GM18502 (cell line): ENCODE results near the gene IGSF6.
"Not testable (repeated sequence)": the region's sequence is repeated elsewhere in the genome, so short reads cannot be mapped to it uniquely, and the experiment has no call there.

Source experiments
- ATAC-seq: cut with Tn5 transposase; IDR thresholded peaks from one replicate; pipeline ENCODE4 v1.9.1; 2021; ENCODE audit warnings: mild to moderate bottlenecking; ENCODE audit not compliant: unreplicated experiment, poor library complexity

Gene IGSF6

DNA sequence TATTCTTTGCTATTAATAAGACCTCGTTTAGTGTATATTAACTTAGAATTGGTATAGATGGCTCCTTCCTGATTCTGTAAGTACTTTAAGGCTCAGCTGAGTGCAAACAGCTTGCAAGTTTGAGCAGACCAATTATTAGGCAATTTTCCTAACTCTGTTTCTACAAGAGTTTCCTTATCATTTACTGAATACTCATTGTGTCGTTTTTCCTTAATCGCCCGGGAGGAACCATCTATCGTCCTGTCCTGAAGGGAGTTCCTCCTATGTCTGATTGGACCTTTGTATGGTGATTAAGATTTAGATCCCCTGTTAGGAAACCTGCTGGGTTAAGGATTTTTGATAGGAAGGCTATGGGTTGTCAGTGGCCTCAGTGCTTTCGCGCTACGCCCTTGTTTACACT is 21.0 kb downstream of the IGSF6 start:
- not testable (repeated sequence) for ATAC-seq

DNA sequence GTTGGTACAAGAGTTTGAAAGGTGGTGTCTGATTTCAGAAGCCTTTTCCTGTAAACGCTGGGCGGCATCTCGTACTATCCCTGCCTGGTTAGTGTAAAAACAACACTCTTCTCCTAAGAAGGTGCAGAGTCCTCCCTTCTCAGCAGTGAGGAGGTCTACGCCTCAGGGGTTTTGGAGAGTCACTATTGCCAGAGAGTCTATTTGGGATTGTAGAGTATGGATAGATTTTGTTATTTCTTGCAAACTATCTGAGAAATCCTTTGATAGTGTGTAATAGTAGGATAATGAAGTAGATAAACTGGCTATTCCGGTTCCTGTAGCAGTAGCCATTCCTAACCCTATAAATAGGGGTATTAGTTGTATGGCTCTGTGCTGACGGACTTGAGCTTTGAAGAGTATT is 21.5 kb downstream of the IGSF6 start:
- ATAC-seq = not testable (repeated sequence)

DNA sequence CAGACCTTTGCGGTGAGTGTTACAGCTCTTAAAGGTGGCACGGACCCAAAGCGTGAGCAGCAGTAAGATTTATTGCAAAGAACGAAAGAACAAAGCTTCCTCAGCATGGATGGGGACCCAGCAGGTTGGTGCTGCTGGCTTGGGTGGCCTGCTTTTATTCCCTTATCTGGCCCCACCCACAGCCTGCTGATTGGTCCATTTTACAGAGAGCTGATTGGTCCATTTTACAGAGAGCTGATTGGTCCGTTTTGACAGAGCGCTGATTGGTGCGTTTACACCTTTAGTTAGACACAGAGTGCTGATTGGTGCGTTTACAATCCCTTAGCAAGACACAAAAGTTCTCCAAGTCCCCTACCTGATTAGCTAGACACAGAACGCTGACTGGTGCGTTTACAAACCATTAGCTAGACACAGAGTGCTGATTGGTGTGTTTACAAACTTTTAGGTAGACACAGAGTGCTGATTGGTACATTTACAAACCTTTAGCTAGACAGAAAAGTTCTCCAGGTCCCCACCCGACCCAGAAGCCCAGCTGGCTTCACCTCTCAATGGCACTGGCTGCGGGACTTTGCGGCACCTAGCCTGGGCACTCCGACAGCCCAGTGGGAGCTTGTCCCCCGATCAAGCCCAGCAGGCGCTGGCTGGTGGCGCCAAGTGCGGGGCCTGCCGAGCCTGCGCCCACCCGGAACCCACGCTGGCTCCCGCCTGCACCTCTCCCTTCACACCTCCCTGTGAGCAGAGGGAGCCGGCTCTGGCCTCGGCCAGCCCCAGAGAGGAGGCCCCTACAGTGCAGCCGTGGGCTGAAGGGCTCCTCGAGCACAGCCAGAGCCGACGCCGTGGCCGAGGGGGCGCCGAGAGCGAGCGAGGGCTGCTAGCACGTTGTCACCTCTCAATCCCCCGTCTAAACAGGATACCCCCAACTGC is 22.5 kb downstream of the IGSF6 start:
- not testable (repeated sequence) for ATAC-seq

DNA sequence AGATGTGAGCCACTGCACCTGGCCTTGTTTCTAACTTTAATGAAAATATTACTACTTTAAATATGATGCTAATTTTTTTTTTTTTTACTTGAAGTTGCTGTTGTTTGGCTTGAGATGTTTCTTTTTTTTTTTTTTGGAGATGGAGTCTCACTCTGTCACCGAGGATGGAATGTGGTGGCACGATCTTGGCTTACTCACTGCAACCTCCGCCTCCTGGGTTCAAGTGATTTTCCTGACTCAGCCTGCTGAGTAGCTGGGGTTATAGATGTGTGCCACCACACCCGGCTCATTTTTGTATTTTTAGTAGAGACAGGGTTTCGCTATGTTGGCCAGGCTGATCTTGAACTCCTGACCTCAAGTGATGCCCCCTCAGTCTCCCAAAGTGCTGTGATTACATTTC is 23.6 kb downstream of the IGSF6 start:
- ATAC-seq = no peak

DNA sequence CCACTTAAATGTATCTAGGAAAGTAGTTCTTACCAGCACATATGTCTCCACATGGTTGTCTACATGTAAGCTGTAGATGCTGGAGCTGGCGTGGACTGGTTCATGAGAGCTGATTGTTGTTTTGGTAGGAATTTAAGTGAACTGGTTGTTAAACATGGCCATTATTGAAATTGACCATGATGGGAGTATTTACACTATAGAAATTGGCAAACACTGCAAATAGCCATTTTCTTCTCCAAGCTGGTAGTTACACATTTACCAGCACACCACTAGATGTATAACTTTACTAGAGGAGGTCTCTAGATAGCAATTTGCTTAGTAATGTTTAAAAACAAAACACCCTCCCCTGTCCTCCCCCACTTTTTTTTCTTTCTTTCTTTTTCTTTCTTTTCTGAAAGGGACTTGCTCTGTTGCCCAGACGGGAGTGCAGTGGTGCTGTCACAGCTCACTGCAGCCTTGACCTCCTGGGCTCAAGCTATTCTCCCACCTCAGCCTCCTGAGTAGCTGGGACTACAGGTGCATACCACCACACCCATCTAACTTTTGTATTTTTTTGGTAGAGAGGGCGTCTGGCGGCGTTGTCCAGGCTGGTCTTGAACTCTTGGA is 24.2 kb downstream of the IGSF6 start:
- no peak for ATAC-seq

DNA sequence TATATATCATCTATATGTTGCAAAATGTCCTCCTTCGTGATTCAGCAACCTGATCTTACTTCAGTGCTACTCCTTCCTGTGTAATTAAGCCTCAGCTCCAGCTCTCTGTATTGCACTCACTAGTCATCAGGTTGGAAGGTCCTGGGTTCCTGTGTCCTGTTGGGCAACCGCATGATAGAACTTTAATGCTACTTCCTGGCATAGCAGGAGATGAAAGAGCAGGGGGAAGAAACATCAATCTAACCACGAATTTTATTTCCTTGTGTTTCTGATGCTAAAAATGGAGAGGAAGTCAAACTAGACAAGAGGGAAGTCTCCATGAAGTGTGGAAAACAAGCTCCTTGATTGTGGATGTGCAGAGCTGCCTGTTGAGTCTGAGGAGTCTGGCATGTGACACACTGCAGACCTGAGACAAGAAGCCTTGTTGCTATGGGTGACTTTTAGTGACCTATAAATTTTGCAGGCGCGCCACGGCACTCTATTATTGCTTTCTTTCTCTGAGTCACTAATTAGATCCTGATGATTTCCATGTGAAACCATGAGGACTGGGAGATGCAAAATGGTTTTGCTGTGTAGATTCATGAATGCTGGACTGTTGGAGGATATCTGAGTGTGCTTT is 25.6 kb downstream of the IGSF6 start:
- no peak for ATAC-seq

DNA sequence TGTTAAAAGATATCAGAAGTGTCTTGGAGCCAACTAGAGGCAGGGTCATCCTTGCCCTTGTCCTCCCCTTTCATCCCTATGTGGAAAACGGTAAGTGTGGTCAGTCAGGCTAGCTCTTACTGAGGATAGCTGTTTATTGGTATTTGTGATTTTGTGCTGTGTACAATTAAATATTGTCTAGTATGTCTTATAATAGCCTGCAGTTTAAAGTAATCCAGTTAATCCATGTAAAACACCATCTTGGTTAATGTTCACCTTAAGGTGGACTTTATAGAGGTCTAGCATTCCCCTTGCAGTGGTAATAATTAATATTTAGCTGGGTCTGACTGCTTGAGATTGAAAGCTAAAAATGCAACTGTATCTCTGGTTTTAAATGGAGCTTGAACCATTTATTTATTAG is 27.4 kb downstream of the IGSF6 start:
- no peak for ATAC-seq

DNA sequence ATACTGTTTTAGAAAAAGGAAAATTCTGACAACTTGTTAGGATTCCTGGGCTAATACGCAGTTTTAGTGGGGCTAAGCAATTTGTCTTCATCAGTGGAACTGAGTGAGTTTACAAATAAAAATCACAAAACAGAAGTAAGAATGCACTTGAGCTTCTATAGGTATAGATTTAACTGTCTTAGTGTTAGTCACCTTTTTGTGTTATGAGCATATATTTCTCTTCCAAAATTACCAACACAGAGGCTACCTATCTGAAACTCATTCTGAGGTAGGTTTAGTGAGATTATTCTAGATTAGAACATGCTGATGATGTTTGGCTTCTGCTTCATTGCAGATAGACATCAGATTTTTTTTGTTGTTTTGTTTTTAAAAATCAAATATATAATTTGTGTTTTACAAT is 29.9 kb downstream of the IGSF6 start:
- no peak for ATAC-seq

DNA sequence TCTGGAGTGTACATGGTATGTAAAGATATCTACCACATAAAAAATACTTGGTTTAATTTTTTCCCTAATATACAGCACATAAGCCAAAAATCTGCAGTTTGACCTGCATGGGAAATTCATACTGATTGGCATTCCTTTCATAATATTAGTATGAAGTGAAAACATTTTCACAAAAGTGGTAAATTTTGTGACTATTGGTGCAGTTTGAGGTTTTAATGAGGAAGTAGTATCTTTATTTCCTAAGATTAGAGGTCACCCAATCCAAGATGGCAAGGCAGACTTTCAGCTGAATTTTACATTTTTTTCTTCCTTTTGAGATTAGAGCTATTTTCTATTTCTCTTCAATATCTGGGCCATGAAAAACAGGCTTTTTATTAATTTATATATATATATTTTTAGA is 31.8 kb downstream of the IGSF6 start:
- no peak for ATAC-seq

DNA sequence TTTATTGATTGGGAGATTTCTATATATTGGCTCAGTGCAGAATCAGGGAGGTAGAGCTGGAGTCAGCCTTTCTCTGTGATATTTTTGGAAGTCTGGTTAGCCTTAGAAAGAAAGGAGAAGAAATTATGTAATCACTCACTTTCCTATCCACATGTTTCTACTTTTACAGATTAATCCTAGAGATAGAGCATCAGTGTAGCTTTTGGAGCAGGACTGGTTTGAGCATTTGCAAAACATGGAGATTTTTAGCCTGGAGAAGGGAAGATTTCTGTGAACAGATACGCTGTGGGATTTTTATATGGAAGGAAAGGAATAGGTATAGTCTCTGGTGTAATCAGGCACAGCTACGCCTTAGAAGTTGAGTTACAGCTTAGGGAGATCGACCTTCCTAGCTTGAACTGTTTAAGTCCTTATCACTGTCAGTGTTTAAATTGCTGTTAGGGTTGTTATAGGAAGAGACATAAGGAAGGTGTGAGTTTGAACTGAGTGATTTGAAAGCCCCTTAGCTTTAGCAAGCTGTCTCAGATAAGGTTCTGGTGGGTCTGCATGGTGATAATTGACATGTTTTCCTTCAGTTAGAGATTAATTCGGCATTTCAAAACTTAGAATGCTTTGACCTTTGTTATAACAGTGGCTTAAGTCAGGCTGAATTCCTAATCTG is 32.5 kb downstream of the IGSF6 start:
- ATAC-seq = no peak

DNA sequence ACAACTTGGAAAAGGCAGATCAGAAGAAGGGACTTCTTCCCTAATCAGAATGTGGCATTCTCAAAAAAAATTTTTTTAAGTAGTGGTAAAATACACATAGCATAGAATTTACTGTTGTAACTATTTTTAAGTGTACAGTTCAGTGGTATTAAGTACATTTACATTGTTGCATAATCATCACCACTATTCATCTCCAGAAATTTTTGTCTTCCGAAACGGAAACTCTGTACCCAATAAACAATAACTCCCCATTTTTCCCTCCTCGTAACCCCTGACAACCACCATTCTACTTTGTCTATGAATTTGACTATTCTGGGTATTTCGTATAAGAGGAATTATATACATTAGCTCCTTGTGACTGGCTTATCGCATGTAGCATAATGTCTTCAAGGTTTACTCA is 34.1 kb downstream of the IGSF6 start:
- ATAC-seq = no peak

DNA sequence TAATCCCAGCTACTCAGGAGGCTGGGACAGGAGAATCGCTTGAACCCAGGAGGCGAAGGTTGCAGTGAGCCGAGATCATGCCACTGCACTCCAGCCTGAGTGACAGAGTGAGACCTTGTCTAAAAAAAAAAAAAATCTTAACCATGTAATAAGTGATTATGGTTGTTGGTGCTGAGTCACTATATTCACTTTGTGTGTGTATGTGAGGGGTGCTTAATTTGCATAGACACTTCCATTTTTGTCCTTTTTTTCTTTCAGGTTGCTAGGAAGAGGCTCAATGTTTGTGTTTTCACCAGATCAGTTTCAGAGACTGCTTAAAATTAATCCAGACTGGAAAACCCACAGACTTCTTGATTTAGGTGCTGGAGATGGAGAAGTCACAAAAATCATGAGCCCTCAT is 34.8 kb downstream of the IGSF6 start:
- no peak for ATAC-seq

DNA sequence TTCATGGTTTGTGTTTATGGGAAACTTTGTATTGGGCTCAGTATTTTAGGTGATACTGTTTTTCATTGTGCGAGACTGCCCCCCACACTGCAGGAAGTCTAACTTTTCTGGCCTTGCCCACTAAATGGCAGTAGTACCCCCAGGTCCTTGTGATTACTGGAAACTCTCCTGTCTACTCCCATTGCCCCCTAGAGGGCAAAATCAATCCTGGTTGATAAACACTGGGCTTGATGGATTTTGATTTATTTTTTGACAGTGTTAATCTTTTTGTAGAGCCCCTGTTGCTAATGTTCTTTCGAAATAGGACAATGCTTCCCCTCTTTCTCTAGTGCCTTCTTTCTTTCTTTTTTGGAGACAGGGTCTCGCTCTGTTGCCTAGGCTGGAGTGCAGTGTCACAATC is 37.5 kb downstream of the IGSF6 start:
- no peak for ATAC-seq

DNA sequence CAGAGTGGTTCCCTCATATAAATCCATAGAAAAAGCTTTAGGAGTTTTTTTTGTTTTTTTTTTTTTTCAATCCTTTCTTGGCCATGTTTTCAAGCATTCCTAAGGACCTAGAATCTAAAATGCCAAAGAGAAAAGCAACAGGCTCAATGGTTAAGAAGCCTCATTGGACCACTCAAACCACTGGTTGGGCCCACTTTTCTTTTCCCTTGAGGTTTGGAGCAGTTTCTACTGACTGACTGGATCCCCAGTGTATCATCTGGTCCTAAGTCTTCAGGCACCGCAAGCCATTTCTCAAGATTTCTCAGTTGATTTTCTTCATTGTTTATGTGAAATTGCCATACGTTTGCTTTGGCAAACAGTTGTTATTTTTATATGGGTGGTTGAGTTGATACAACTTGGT is 38.6 kb downstream of the IGSF6 start:
- no peak for ATAC-seq

DNA sequence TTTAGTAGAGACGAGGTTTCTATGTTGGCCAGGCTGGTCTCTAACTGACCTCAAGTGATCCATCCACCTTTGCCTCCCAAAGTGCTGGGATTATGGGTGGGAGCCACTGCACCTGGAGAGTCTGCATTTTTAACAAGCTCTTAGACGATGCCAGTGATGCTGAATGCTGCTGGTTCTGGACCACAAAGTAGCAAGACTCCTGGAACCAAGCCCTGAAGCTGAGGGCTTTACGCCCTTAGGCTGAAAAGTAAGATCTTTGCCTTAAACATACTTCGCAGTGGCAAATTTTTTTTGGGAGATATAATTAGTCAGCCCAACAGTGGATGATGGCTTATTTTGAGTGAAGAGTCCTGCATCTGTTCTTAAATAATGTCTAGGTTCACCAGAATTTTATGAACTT is 39.0 kb downstream of the IGSF6 start:
- no peak for ATAC-seq

DNA sequence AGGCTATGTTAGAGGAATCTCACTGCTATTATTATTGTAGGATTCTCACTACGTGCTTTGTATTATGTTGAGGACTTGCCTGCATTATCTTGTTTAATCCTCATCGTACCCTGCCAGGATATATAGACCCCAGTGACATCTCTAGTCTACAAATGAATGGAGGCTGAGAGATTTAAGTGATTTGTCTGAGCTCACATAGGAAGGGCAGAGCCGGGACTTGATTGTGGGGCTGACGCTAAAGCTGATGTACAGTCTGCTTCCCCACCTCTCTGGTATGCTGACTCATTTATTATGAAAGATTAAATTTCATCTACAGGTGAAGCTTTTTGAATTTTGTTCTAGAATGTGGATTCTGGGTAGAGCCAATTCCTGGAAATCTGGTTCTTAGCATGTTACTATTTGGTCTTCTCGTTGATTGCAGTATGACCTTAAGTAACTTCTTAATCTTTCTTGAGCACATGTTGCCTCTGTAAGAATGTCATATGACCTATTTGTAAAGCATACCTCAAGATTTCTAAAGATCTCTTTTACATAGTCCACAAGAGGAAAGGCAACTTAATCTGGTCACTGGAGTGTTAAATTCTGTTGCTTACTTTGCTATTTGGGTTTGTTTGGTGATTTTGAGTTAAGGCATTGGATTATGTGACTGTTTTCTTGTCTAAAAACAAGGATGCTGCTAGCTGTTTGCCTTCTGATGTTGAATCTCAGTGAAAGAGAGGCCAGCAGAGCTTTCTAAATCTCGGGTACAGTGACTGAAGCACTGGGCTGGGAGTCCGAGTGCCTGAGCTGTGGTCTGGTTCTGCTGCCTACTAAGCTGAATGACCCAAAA is 40.6 kb downstream of the IGSF6 start:
- ATAC-seq = no peak

DNA sequence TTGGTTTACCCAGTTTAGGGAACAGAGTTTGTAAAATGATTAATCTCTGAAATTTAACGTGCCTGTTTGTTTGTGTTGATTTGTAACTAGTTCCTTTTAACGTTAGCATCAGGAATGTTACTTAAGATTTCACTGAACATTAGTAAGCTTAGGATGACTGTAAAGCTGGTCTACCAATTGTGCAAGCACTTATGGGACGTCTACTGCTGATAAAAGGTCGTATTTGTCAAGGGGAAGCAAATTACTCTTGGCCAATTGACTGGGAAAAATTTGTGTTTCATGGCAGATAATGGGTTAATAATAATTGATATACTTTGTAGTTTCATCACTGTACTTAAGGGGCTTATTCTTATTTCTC is 41.2 kb downstream of the IGSF6 start:
- no peak for ATAC-seq

DNA sequence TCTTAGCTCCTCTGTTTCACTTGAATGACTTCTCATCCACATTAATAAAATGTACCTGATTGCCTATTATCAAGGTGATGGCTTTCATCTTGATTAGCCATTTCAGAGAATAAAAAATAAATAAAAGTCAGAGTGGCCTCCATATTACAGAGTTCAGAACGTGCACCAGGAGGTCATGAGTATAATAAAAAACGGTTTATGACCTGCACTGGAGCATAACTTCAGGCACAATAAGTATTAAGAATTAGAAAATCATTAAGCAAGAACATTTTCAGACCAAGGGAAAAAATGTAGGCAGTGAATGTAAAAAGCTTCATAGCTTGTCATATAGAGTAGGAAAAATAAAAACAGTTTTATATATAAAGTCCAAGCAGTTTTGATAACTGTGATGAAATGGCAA is 41.6 kb downstream of the IGSF6 start:
- no peak for ATAC-seq

DNA sequence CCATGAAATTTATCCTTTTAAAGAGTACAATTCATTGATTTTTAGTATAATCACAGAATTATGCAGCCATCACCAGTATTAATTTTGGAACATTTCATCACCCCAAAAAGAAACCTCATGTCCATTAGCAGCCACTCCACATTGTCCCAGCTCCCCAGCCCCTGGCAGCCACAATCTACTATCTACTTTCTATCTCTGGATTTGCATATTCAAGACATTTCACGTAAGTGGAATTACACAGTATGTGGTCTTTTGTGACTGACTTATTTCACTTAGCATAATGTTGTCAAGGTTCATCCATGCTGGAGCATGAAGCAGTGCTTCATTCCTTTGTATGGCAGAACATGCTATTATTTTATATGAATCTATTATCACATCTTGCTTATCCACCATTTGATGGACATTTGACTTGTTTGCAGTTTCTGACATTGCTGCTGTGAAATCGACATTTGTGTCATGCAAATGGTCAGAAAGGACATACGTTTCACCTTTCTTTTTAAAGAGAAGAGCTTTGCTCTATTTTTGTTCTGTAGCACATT is 42.3 kb downstream of the IGSF6 start:
- no peak for ATAC-seq
